Activated naive CD8-positive, alpha-beta T cell (primary cell): ENCODE measurements around the gene ITGB1.
"Not testable (repeated sequence)": the region's sequence is repeated elsewhere in the genome, so short reads cannot be mapped to it uniquely, and the experiment has no call there.

Source experiments
- H3K27ac Mint-ChIP-seq: one replicate; pipeline ENCODE4 v1.8.0; 2021; ENCODE audit warnings: mixed read lengths
- H3K27me3 Mint-ChIP-seq: one replicate; pipeline ENCODE4 v1.8.0; 2021; ENCODE audit warnings: mixed read lengths
- H3K36me3 Mint-ChIP-seq: one replicate; pipeline ENCODE4 v1.8.0; 2021; ENCODE audit warnings: mixed read lengths
- H3K4me1 Mint-ChIP-seq: one replicate; pipeline ENCODE4 v1.8.0; 2021; ENCODE audit warnings: low read depth, mixed read lengths
- H3K4me3 Mint-ChIP-seq: one replicate; pipeline ENCODE4 v1.8.0; 2021; ENCODE audit warnings: mild to moderate bottlenecking, mixed read lengths
- H3K9me3 Mint-ChIP-seq: one replicate; pipeline ENCODE4 v1.8.0; 2021; ENCODE audit warnings: low read depth, mixed read lengths

Gene ITGB1

DNA sequence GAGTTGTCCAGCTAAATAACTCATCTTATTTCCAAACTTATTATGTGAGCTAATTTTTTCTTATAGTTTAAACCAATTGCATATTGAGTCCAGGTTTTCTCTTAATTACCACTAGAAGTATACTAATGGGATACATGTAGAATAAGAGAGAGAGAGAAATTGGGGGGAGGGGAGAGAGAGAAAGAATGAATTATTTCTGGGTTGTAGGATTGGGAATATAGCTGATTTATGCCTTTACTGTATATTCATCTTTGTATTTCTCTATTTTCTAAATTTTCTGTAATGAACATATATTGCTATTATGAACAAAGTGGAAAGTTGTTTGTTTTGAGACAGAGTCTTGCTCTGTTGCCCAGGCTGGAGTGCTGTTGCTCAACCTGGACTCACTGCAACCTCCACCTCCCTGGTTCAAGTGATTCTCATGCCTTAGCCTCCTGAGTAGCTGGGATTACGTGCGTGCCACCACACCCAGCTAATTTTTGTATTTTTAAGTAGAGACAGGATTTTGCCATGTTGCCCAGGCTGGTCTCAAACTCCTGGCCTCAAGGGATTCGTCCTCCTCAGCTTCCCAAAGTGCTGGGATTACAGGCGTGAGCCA lies 26.1 kb upstream of the ITGB1 start:
- H3K27ac Mint-ChIP-seq = no peak overlapping the region

DNA sequence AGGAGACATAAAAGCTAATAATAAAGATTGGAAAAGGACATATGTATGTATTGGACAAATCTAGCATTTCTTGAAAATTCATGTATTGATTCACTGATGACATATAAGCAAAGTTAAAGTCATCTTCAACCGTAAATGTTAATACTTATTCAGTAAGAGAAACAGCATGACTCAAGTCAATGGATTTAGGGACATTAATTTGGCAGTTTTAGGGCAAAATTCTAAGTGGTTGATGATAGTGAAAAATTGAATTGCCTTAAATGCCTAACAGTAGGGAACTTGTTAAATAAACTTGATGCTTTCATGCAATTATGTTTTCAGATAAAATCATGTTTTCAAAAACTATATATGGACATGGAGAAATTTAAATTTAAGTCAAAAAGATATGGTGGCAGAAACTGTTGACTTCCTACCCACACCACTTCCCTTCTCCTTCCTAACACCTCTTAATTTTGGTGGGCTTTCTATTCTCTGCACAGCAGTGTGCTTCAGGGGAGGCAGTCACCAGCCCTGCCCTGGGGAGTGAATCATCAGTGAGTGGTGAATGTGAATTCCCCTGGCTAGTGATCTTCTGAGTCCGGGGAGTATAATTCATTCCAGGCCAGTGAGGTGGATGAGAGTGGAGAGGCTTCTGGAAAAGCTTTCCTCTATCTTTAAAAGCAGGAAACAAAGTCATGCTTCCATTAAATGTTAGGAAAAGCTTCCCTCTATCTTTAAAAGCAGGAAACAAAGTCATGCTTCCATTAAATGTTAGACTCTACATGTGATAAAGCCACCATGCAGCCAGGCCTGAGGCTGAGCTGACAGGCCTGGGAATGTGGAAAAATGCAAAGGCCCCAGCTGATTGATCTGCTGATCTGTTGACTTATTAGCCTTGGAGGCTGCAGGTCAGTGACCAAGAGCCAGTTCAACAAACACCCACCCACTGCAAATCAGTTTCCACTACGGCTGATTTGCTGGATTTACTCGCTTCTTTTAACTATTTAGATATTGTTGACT lies 25.2 kb upstream of the ITGB1 start:
- Mint-ChIP-seq H3K9me3 (no peaks in the 10 kb centered on the region), H3K4me1 (peaks cover 32% of the 10 kb centered on the region), H3K27me3 (no peaks in the 10 kb centered on the region), H3K36me3 (no peaks in the 10 kb centered on the region), H3K27ac (peak overlapping the region; percentile 41), H3K4me3 (no peak overlapping the region)

More for the DNA sequence above, 26.1 kb upstream of the ITGB1 start:
- Mint-ChIP-seq H3K4me3 (no peak overlapping the region), H3K36me3 (no peaks in the 10 kb centered on the region), H3K4me1 (peaks cover 32% of the 10 kb centered on the region), H3K27me3 (no peaks in the 10 kb centered on the region), H3K9me3 (no peaks in the 10 kb centered on the region)

DNA sequence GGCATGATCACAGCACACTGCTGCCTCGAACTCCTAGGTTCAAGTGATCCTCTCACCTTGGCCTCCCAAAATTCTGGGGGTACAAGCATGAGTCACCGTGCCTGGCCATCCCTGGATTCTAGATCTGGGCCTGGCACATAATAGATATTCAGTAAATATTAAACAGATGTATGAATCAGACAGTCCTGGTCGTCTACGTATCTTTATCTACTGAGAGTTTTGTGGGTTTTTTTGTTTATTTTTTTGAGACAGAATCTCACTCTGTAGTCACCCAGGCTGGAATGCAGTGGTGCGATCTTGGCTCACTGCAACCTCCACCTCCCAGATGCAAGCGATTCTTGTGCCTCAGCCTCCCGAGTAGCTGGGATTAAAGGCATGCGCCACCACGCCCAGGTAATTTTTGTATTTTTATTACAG lies 24.3 kb upstream of the ITGB1 start:
- Mint-ChIP-seq H3K36me3 (no peaks in the 10 kb centered on the region), H3K27me3 (no peaks in the 10 kb centered on the region), H3K27ac (no peak overlapping the region), H3K4me1 (peaks cover 32% of the 10 kb centered on the region), H3K4me3 (no peak overlapping the region), H3K9me3 (no peaks in the 10 kb centered on the region)

DNA sequence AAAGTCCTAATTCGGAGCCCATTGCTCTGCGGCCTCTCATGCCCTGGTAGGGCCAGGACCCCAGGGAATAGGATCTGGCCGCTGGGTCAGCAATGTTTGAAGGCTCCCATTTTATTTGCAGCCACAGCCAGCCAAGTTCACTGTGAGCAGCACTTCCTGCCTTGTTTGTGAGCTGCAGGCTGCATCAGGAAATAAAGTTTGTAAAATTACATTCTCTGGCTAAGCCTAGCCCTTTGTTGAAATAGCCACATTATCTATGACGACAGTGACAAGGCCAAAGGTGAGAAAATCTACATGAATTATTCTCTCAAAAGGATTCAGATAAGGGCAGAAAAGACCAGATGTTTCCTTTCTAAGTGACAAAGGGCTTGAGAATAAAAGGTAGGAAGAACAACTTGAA lies 23.7 kb upstream of the ITGB1 start:
- Mint-ChIP-seq H3K27ac (no peak overlapping the region), H3K27me3 (no peaks in the 10 kb centered on the region), H3K4me3 (no peak overlapping the region), H3K36me3 (no peaks in the 10 kb centered on the region), H3K4me1 (peaks cover 32% of the 10 kb centered on the region), H3K9me3 (no peaks in the 10 kb centered on the region)

DNA sequence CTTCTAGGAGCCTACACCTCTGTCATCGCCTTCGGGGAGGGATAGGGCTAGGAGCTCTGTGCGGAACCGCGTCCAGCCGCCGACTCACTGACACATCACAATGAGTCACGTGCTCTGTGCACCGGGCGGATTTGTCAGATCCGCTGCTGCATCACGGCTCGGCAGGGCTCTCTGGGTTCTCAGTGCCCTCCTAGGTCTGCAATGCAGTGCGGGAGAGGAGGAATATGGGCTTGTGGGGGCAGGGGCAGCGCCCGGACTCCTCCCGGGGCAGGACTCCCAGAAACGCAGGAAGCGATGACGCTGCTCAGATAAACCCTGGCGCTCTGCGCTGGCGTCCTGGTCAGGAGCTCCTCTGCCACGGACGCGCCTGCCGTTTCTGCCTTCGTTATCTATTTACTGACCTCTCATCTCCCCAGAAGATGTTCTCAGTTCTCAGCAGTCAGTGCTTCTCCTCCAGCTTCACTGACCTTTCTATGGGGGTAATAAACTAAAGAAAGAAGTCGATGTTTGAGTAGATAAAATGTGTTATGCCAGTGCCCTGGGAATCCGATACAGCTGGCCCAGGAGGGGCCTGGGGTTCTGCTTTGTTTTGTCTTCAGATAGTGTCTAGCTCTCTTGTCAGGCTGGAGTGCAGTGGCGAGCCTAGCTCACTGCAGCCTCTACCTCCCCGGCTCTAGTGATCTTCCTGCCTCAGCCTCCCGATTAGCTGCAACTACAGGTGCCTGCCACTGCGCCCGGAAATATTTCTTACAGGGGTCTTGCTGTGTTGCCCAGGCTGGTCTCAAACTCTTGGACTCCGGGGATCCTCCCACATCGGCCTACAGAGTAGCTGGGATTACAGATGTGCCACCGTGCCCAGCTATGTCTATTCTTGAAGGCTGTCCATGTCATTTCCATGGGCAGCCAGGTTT lies 22.8 kb upstream of the ITGB1 start:
- Mint-ChIP-seq H3K27me3 (no peaks in the 10 kb centered on the region), H3K36me3 (no peaks in the 10 kb centered on the region), H3K4me3 (peak overlapping the region; percentile 91), H3K9me3 (no peaks in the 10 kb centered on the region), H3K4me1 (peaks cover 32% of the 10 kb centered on the region), H3K27ac (peak overlapping the region; percentile 85)

DNA sequence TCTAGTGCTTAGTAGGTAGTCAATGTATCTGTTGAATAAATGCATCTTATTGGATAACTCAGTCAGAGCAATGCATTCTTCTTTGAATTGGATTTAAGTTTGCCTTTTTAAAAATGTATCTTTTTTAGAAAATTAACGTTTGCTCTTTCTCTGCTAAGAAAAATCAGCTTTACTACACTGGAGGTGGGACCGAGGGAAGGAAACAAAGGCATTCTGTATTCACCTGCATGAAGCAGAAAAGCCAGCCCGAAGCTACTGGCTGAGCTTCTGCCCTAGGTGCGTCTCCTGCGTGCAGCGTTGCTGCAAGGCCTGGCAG lies 22.2 kb upstream of the ITGB1 start:
- Mint-ChIP-seq H3K27me3 (no peaks in the 10 kb centered on the region), H3K4me1 (peaks cover 32% of the 10 kb centered on the region), H3K36me3 (no peaks in the 10 kb centered on the region), H3K4me3 (peak overlapping the region; percentile 91), H3K9me3 (no peaks in the 10 kb centered on the region), H3K27ac (peak overlapping the region; percentile 85)

- H3K27ac Mint-ChIP-seq, H3K9me3 Mint-ChIP-seq, H3K4me3 Mint-ChIP-seq, H3K27me3 Mint-ChIP-seq, H3K36me3 Mint-ChIP-seq: not testable (repeated sequence)
- H3K4me1 Mint-ChIP-seq = peaks cover 32% of the 10 kb centered on the region
Observed at GRCh38 chr10:32979719-32980118, 21.7 kb upstream of the ITGB1 start.

DNA sequence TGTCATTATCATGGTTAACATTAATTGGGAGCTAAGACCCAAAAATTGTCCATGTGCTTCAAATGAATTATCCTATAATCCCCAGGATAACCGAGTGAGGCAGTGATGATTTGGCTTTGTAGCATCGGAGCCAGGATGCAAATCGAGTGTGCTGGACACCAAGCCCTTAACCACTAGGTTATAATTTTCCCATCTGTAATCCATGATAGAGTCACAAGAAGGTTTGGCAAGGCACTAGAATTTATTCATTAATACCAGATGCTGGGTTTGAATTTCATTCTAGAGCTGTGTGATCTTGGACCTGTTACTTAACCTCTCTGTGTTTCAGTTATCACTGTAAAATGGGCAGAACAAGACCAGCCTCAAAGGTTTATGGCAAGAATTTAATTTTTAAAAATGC lies 21.0 kb upstream of the ITGB1 start:
- no peak overlapping the region for H3K4me3 Mint-ChIP-seq
- no peaks in the 10 kb centered on the region for H3K9me3 Mint-ChIP-seq
- H3K27ac Mint-ChIP-seq = no peak overlapping the region
- no peaks in the 10 kb centered on the region for H3K27me3 Mint-ChIP-seq
- peaks cover 32% of the 10 kb centered on the region for H3K4me1 Mint-ChIP-seq
- H3K36me3 Mint-ChIP-seq = no peaks in the 10 kb centered on the region

DNA sequence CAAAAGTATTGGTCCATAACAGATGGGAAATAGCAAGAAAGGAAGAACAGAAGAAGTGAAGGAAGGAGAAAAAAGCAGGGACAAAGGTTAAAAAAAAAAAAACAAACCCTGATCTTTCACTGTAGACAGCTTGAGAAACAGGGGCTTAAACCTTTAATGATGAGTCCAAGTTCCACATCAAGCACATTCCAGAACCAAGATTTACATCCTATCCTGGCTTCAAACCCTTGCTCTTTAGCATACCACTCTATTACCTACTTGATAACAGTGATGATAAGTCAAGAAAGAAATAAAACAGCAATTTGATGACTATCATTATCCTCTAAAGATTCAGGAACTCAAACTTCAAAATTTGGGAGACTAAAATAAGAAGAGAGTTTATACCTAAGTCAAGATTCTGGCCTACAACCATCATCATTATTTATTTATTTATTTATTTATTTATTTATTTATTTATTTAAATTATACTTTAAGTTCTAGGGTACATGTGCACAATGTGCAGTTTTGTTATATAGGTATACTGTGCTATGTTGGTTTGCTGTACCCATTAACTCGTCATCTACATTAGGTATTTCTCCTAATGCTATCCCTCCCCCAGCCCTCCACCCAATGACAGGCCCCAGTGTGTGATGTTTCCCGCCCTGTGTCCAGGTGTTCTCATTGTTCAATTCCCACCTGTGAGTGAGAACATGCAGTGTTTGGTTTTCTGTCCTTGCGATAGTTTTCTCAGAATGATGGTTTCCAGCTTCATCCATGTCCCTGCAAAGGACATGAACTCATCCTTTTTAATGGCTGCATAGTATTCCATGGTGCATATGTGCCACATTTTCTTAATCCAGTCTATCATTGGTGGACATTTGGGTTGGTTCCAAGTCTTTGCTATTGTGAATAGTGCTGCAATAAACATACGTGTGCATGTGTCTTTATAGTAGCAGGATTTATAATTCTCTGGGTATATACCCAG lies 20.1 kb upstream of the ITGB1 start:
- H3K27ac Mint-ChIP-seq, H3K36me3 Mint-ChIP-seq, H3K27me3 Mint-ChIP-seq, H3K4me3 Mint-ChIP-seq, H3K9me3 Mint-ChIP-seq: not testable (repeated sequence)
- H3K4me1 Mint-ChIP-seq = peaks cover 30% of the 10 kb centered on the region

DNA sequence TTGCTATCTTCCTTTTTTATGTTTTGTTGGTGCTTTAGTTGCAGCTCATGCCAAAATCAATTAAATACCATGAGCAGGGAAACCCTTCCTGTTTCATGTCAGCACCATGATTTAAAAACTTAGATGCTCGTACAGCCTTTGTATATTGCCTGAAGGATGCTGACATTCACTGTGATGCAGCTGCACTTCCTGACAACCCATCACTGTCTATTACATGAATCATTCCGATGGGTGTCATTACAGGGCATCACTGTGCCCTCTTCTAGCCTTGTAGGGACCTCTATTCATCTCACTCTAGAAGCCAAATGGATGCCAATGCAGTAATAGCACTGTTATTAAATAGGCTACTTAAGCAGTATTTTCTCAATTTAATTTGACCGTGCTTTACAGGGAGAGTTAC lies 18.3 kb upstream of the ITGB1 start:
- no peaks in the 10 kb centered on the region for H3K36me3 Mint-ChIP-seq
- no peaks in the 10 kb centered on the region for H3K9me3 Mint-ChIP-seq

GRCh38 chr10:32972929-32973328 lies 14.9 kb upstream of the ITGB1 start:
- Mint-ChIP-seq H3K9me3 (no peaks in the 10 kb centered on the region), H3K27me3 (no peaks in the 10 kb centered on the region), H3K4me1 (peaks cover 4% of the 10 kb centered on the region), H3K27ac (no peak overlapping the region), H3K36me3 (no peaks in the 10 kb centered on the region), H3K4me3 (no peak overlapping the region)

More for the DNA sequence above, 18.3 kb upstream of the ITGB1 start:
- Mint-ChIP-seq H3K4me1 (peaks cover 18% of the 10 kb centered on the region), H3K4me3 (no peak overlapping the region), H3K27ac (no peak overlapping the region), H3K27me3 (no peaks in the 10 kb centered on the region)

- Mint-ChIP-seq H3K27me3 (no peaks in the 10 kb centered on the region), H3K36me3 (no peaks in the 10 kb centered on the region), H3K27ac (no peak overlapping the region), H3K9me3 (no peaks in the 10 kb centered on the region), H3K4me1 (peaks cover 4% of the 10 kb centered on the region), H3K4me3 (no peak overlapping the region)
Observed at GRCh38 chr10:32972460-32972859, 14.4 kb upstream of the ITGB1 start.

- H3K27me3 Mint-ChIP-seq = no peaks in the 10 kb centered on the region
- no peak overlapping the region for H3K4me3 Mint-ChIP-seq
- H3K27ac Mint-ChIP-seq = no peak overlapping the region
- H3K4me1 Mint-ChIP-seq = peaks cover 4% of the 10 kb centered on the region
- no peaks in the 10 kb centered on the region for H3K36me3 Mint-ChIP-seq
- no peaks in the 10 kb centered on the region for H3K9me3 Mint-ChIP-seq
Observed at GRCh38 chr10:32971536-32972091, 13.6 kb upstream of the ITGB1 start.

GRCh38 chr10:32970910-32971309 lies 12.9 kb upstream of the ITGB1 start:
- Mint-ChIP-seq H3K36me3 (peaks cover 2% of the 10 kb centered on the region), H3K27ac (no peak overlapping the region), H3K9me3 (no peaks in the 10 kb centered on the region), H3K4me1 (peaks cover 4% of the 10 kb centered on the region), H3K27me3 (no peaks in the 10 kb centered on the region), H3K4me3 (no peak overlapping the region)
